GM18526 (cell line): ENCODE measurements around the gene EPHA5.

Source experiments
- POLR2A ChIP-seq: IDR thresholded peaks from 3 replicates; pipeline ENCODE4 v1.6.1; 2011; ENCODE audit not compliant: insufficient read length; ENCODE audit errors: extremely low read depth

The EPHA5 gene

GRCh38 chr4:65651031-65651430 is 19.3 kb downstream of the EPHA5 start:
- no peak for TF ChIP-seq POLR2A

GRCh38 chr4:65646136-65646535 is 24.2 kb downstream of the EPHA5 start:
- no peak for TF ChIP-seq POLR2A

- no peak for TF ChIP-seq POLR2A
Observed at GRCh38 chr4:65645185-65645584, 25.1 kb downstream of the EPHA5 start.

- TF ChIP-seq POLR2A, result no peak
Observed at GRCh38 chr4:65635051-65635821, 35.1 kb downstream of the EPHA5 start.

- TF ChIP-seq POLR2A, result no peak
Observed at GRCh38 chr4:65624651-65625050, 45.6 kb downstream of the EPHA5 start.

GRCh38 chr4:65623506-65623905 is 46.8 kb downstream of the EPHA5 start:
- no peak for TF ChIP-seq POLR2A

GRCh38 chr4:65617416-65617815 is 52.9 kb downstream of the EPHA5 start:
- TF ChIP-seq POLR2A, result no peak

- no peak for TF ChIP-seq POLR2A
Observed at GRCh38 chr4:65604515-65604914, 65.8 kb downstream of the EPHA5 start.

GRCh38 chr4:65600656-65601055 is 69.6 kb downstream of the EPHA5 start:
- no peak for TF ChIP-seq POLR2A

- no peak for TF ChIP-seq POLR2A
Observed at GRCh38 chr4:65599340-65599739, 70.9 kb downstream of the EPHA5 start.

GRCh38 chr4:65597697-65598096 is 72.6 kb downstream of the EPHA5 start:
- TF ChIP-seq POLR2A, result no peak

- TF ChIP-seq POLR2A, result no peak
Observed at GRCh38 chr4:65592089-65592488, 78.2 kb downstream of the EPHA5 start.

- TF ChIP-seq POLR2A, result no peak
Observed at GRCh38 chr4:65589921-65590320, 80.4 kb downstream of the EPHA5 start.

- no peak for TF ChIP-seq POLR2A
Observed at GRCh38 chr4:65589331-65589730, 81.0 kb downstream of the EPHA5 start.

GRCh38 chr4:65580551-65580950 is 89.7 kb downstream of the EPHA5 start:
- no peak for TF ChIP-seq POLR2A

GRCh38 chr4:65566473-65566872 is 103.8 kb downstream of the EPHA5 start:
- no peak for TF ChIP-seq POLR2A

- TF ChIP-seq POLR2A, result no peak
Observed at GRCh38 chr4:65561164-65561563, 109.1 kb downstream of the EPHA5 start.

- TF ChIP-seq POLR2A, result no peak
Observed at GRCh38 chr4:65559270-65559669, 111.0 kb downstream of the EPHA5 start.

GRCh38 chr4:65552057-65552456 is 118.2 kb downstream of the EPHA5 start:
- no peak for TF ChIP-seq POLR2A
